ENCODE measurements around the gene HM13.
"Not testable (repeated sequence)": the region's sequence is repeated elsewhere in the genome, so short reads cannot be mapped to it uniquely, and the experiment has no call there.

The HM13 gene

GRCh38 chr20:31590717-31591225, 76.5 kb downstream of the HM13 start:
- no peak for DNase-seq (ENCODE audit: low read depth in 2 of 2)

GRCh38 chr20:31593221-31594001, 79.2 kb downstream of the HM13 start:
- DNase-seq (ENCODE audit: low read depth in 2 of 2): no peak

- DNase-seq (ENCODE audit: low read depth in 2 of 2): no peak
These were observed 79.8 kb downstream of the HM13 start for GRCh38 chr20:31594002-31594557.

GRCh38 chr20:31594558-31595379, 80.5 kb downstream of the HM13 start:
- DNase-seq (ENCODE audit: low read depth in 2 of 2): no peak

GRCh38 chr20:31595380-31595653, 81.1 kb downstream of the HM13 start:
- DNase-seq (ENCODE audit: low read depth in 2 of 2): no peak

- DNase-seq (ENCODE audit: low read depth in 2 of 2): no peak
These were observed 81.6 kb downstream of the HM13 start for GRCh38 chr20:31595654-31596411.

GRCh38 chr20:31596412-31596715, 82.1 kb downstream of the HM13 start:
- not testable (repeated sequence) for DNase-seq (ENCODE audit: low read depth in 2 of 2)

- no peak for DNase-seq (ENCODE audit: low read depth in 2 of 2)
These were observed 82.7 kb downstream of the HM13 start for GRCh38 chr20:31596831-31597480.

- no peak for DNase-seq (ENCODE audit: low read depth in 2 of 2)
These were observed 83.2 kb downstream of the HM13 start for GRCh38 chr20:31597481-31597855.

- DNase-seq (ENCODE audit: low read depth in 2 of 2): no peak
These were observed 88.2 kb downstream of the HM13 start for GRCh38 chr20:31602431-31602778.

GRCh38 chr20:31602779-31603441, 88.7 kb downstream of the HM13 start:
- DNase-seq (ENCODE audit: low read depth in 2 of 2): no peak

- DNase-seq (ENCODE audit: low read depth in 2 of 2): peak; percentile 24 to 39
These were observed 89.8 kb downstream of the HM13 start for GRCh38 chr20:31603822-31604566.

GRCh38 chr20:31604567-31605030, 90.4 kb downstream of the HM13 start:
- DNase-seq (ENCODE audit: low read depth in 2 of 2): no peak

- peak; percentile 68 to 79 for DNase-seq (ENCODE audit: low read depth in 2 of 2)
These were observed 91.0 kb downstream of the HM13 start, which contains the start of gene ID1 for GRCh38 chr20:31605031-31605901. Gene ID1 (plus strand): TSS chr20:31605289. CDS start chr20:31605388, 99 bp downstream.

GRCh38 chr20:31605902-31606803, 91.9 kb downstream of the HM13 start:
- no peak for DNase-seq (ENCODE audit: low read depth in 2 of 2)

- DNase-seq (ENCODE audit: low read depth in 2 of 2): no peak
These were observed 92.8 kb downstream of the HM13 start for GRCh38 chr20:31606804-31607639.

- DNase-seq (ENCODE audit: low read depth in 2 of 2): no peak
These were observed 93.5 kb downstream of the HM13 start for GRCh38 chr20:31607640-31608250.
